IMR-90 (cell line): ENCODE measurements around the gene MAPK8IP1.

Source experiments
- BHLHE40 ChIP-seq: fragments of 150-350 bp; IDR thresholded peaks from 2 replicates; pipeline ENCODE4 v1.6.1; 2016; ENCODE audit warnings: mild to moderate bottlenecking, low read depth, low read length
- MAFK ChIP-seq: IDR thresholded peaks from 2 replicates; pipeline ENCODE4 v1.6.1; 2012; ENCODE audit warnings: low read depth, low read length, improper control_type of control experiment
- MXI1 ChIP-seq: IDR thresholded peaks from 2 replicates; pipeline ENCODE4 v1.6.1; 2012; ENCODE audit warnings: low read depth, mild to moderate bottlenecking, low read length, moderate library complexity, borderline replicate concordance
- NFE2L2 ChIP-seq: fragments of 150-350 bp; IDR thresholded peaks from 2 replicates; pipeline ENCODE4 v1.6.1; 2016; ENCODE audit warnings: low read depth, mild to moderate bottlenecking, low read length
- POLR2A ChIP-seq: IDR thresholded peaks from 2 replicates; pipeline ENCODE4 v1.6.1; 2012; ENCODE audit warnings: mild to moderate bottlenecking, low read depth, low read length
- RAD21 ChIP-seq: IDR thresholded peaks from 2 replicates; pipeline ENCODE4 v1.6.1; 2012; ENCODE audit warnings: low read length, improper control_type of control experiment
- SMC3 ChIP-seq: fragments of 150-350 bp; IDR thresholded peaks from 2 replicates; pipeline ENCODE4 v1.6.1; 2016; ENCODE audit warnings: low read depth, mild to moderate bottlenecking, antibody characterized with exemption, low read length, moderate library complexity
- TF ChIP-seq, protein P1 (sequence below): conservative IDR thresholded peaks from 2 replicates; pipeline ENCODE4 v1.5.1; 2012; ENCODE audit warnings: mild to moderate bottlenecking, low read depth, low read length, improper control_type of control experiment

DNA sequence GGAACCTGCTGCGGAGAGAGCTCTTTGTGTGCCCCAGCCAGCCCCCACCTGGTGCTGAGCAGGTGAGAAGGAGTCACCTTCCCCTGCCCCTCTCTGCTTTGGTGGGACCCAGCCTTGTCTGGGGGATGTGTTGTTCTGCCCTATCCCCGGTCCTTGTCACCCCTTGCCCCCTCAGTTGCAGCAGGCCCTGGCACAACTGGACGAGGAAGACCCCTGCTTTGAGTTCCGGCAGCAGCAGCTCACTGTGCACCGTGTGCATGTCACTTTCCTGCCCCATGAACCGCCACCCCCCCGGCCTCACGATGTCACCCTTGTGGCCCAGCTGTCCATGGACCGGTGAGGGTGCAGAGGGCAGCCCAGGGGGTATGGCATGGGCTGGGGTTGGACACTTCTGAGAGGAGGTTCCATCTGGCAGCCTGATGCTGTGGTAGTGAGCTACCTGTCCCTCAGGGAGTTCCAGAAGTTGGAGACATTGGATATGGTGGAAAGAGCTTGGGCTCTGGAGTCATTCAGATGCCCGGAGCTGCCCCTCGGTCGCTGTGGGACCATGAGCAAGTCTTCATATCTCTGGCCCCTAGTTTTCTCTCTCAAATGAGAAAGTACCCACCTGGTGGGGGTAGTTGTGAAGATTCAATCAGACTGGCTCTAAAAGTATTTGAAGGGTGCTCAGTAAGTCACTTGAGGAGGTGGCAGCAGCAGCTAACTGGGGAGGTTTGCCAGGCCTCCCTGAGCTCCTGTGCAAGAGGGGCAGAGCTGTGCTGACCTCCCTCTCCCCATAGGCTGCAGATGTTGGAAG lies 41.3 kb downstream of the MAPK8IP1 start:
- TF ChIP-seq, protein P1, sequence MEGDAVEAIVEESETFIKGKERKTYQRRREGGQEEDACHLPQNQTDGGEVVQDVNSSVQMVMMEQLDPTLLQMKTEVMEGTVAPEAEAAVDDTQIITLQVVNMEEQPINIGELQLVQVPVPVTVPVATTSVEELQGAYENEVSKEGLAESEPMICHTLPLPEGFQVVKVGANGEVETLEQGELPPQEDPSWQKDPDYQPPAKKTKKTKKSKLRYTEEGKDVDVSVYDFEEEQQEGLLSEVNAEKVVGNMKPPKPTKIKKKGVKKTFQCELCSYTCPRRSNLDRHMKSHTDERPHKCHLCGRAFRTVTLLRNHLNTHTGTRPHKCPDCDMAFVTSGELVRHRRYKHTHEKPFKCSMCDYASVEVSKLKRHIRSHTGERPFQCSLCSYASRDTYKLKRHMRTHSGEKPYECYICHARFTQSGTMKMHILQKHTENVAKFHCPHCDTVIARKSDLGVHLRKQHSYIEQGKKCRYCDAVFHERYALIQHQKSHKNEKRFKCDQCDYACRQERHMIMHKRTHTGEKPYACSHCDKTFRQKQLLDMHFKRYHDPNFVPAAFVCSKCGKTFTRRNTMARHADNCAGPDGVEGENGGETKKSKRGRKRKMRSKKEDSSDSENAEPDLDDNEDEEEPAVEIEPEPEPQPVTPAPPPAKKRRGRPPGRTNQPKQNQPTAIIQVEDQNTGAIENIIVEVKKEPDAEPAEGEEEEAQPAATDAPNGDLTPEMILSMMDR: no peak
- no peak for TF ChIP-seq SMC3
- no peak for TF ChIP-seq RAD21
- no peak for TF ChIP-seq NFE2L2
- TF ChIP-seq BHLHE40: no peak
- TF ChIP-seq POLR2A: no peak
- no peak for TF ChIP-seq MXI1
- no peak for TF ChIP-seq MAFK
